ENCODE measurements around the gene CUX1.
A peak's percentile ranks its signal among the peaks of the same experiment; 100 is the strongest.
"Not testable (repeated sequence)": the region's sequence is repeated elsewhere in the genome, so short reads cannot be mapped to it uniquely, and the experiment has no call there.

Gene CUX1

GRCh38 chr7:101985057-101985902 is 167.9 kb downstream of the CUX1 start:
- no peaks in the 10 kb centered on the region for H3K9me3 ChIP-seq (ENCODE audit: insufficient read depth, low read depth, low read length)
- H3K4me3 ChIP-seq (ENCODE audit: low read length) = no peak overlapping the region
- H3K36me3 ChIP-seq (ENCODE audit: insufficient read depth, low read length) = no peaks in the 10 kb centered on the region
- H3K27me3 ChIP-seq (ENCODE audit: insufficient read depth, low read length) = no peaks in the 10 kb centered on the region
- 68% methylated on average over 14 of the region's 14 CpGs for WGBS
- no peak overlapping the region for H3K9ac ChIP-seq (ENCODE audit: low read depth, low read length)
- peak overlapping the region; percentile 22 for H3K27ac ChIP-seq (ENCODE audit: low read depth, low read length)
- H3K4me1 ChIP-seq (ENCODE audit: insufficient read depth, low read length) = peaks cover 26% of the 10 kb centered on the region

- 53% methylated on average over 16 of the region's 16 CpGs for WGBS
- Histone ChIP-seq H3K9ac (ENCODE audit: low read depth, low read length) (no peak overlapping the region), H3K27me3 (ENCODE audit: insufficient read depth, low read length) (no peaks in the 10 kb centered on the region), H3K9me3 (ENCODE audit: insufficient read depth, low read depth, low read length) (no peaks in the 10 kb centered on the region), H3K36me3 (ENCODE audit: insufficient read depth, low read length) (no peaks in the 10 kb centered on the region), H3K27ac (ENCODE audit: low read depth, low read length) (peak overlapping the region; percentile 22), H3K4me1 (ENCODE audit: insufficient read depth, low read length) (peaks cover 26% of the 10 kb centered on the region), H3K4me3 (ENCODE audit: low read length) (no peak overlapping the region)
Measured at GRCh38 chr7:101985903-101986734, 168.7 kb downstream of the CUX1 start.

- no peak overlapping the region for H3K4me3 ChIP-seq (ENCODE audit: low read length)
- H3K9ac ChIP-seq (ENCODE audit: low read depth, low read length) = no peak overlapping the region
- no peaks in the 10 kb centered on the region for H3K27me3 ChIP-seq (ENCODE audit: insufficient read depth, low read length)
- H3K27ac ChIP-seq (ENCODE audit: low read depth, low read length) = no peak overlapping the region
- H3K4me1 ChIP-seq (ENCODE audit: insufficient read depth, low read length) = peaks cover 26% of the 10 kb centered on the region
- 90% methylated on average over 13 of the region's 13 CpGs for WGBS
- no peaks in the 10 kb centered on the region for H3K9me3 ChIP-seq (ENCODE audit: insufficient read depth, low read depth, low read length)
- H3K36me3 ChIP-seq (ENCODE audit: insufficient read depth, low read length) = no peaks in the 10 kb centered on the region
Measured at GRCh38 chr7:101987494-101987893, 170.1 kb downstream of the CUX1 start.

- WGBS = 95% methylated on average over 10 of the region's 10 CpGs
- H3K27ac ChIP-seq (ENCODE audit: low read depth, low read length) = not testable (repeated sequence)
Measured at GRCh38 chr7:101988060-101988459, 170.6 kb downstream of the CUX1 start.

GRCh38 chr7:101988513-101988912 is 171.1 kb downstream of the CUX1 start:
- Histone ChIP-seq H3K4me1 (ENCODE audit: insufficient read depth, low read length) (peaks cover 26% of the 10 kb centered on the region), H3K9me3 (ENCODE audit: insufficient read depth, low read depth, low read length) (no peaks in the 10 kb centered on the region), H3K4me3 (ENCODE audit: low read length) (no peak overlapping the region), H3K27ac (ENCODE audit: low read depth, low read length) (no peak overlapping the region), H3K36me3 (ENCODE audit: insufficient read depth, low read length) (no peaks in the 10 kb centered on the region), H3K9ac (ENCODE audit: low read depth, low read length) (no peak overlapping the region), H3K27me3 (ENCODE audit: insufficient read depth, low read length) (no peaks in the 10 kb centered on the region)
- 95% methylated on average over 9 of the region's 9 CpGs for WGBS

More at GRCh38 chr7:101988060-101988459, 170.6 kb downstream of the CUX1 start:
- H3K36me3 ChIP-seq (ENCODE audit: insufficient read depth, low read length); H3K27me3 ChIP-seq (ENCODE audit: insufficient read depth, low read length); H3K4me3 ChIP-seq (ENCODE audit: low read length); H3K9ac ChIP-seq (ENCODE audit: low read depth, low read length); H3K9me3 ChIP-seq (ENCODE audit: insufficient read depth, low read depth, low read length): not testable (repeated sequence)
- H3K4me1 ChIP-seq (ENCODE audit: insufficient read depth, low read length) = peaks cover 26% of the 10 kb centered on the region

GRCh38 chr7:101989101-101989500 is 171.7 kb downstream of the CUX1 start:
- 96% methylated on average over 20 of the region's 20 CpGs for WGBS
- no peaks in the 10 kb centered on the region for H3K9me3 ChIP-seq (ENCODE audit: insufficient read depth, low read depth, low read length)
- no peak overlapping the region for H3K9ac ChIP-seq (ENCODE audit: low read depth, low read length)
- H3K4me3 ChIP-seq (ENCODE audit: low read length) = no peak overlapping the region
- no peak overlapping the region for H3K27ac ChIP-seq (ENCODE audit: low read depth, low read length)
- peaks cover 26% of the 10 kb centered on the region for H3K4me1 ChIP-seq (ENCODE audit: insufficient read depth, low read length)
- H3K36me3 ChIP-seq (ENCODE audit: insufficient read depth, low read length) = no peaks in the 10 kb centered on the region
- no peaks in the 10 kb centered on the region for H3K27me3 ChIP-seq (ENCODE audit: insufficient read depth, low read length)

GRCh38 chr7:101990811-101991418 is 173.5 kb downstream of the CUX1 start:
- no peaks in the 10 kb centered on the region for H3K9me3 ChIP-seq (ENCODE audit: insufficient read depth, low read depth, low read length)
- H3K36me3 ChIP-seq (ENCODE audit: insufficient read depth, low read length) = no peaks in the 10 kb centered on the region
- peaks cover 9% of the 10 kb centered on the region for H3K4me1 ChIP-seq (ENCODE audit: insufficient read depth, low read length)
- H3K27ac ChIP-seq (ENCODE audit: low read depth, low read length) = no peak overlapping the region
- H3K27me3 ChIP-seq (ENCODE audit: insufficient read depth, low read length) = no peaks in the 10 kb centered on the region
- H3K9ac ChIP-seq (ENCODE audit: low read depth, low read length) = no peak overlapping the region
- no peak overlapping the region for H3K4me3 ChIP-seq (ENCODE audit: low read length)
- 96% methylated on average over 17 of the region's 17 CpGs for WGBS

GRCh38 chr7:101991860-101992259 is 174.4 kb downstream of the CUX1 start:
- H3K27me3 ChIP-seq (ENCODE audit: insufficient read depth, low read length) = no peaks in the 10 kb centered on the region
- 89% methylated on average over 2 of the region's 3 CpGs for WGBS
- 0 out of 2 replicates have a peak, but pooled peaks cover 4% of the 10 kb centered on the region for H3K4me1 ChIP-seq (ENCODE audit: insufficient read depth, low read length)
- no peak overlapping the region for H3K4me3 ChIP-seq (ENCODE audit: low read length)
- H3K36me3 ChIP-seq (ENCODE audit: insufficient read depth, low read length) = no peaks in the 10 kb centered on the region
- H3K27ac ChIP-seq (ENCODE audit: low read depth, low read length) = no peak overlapping the region
- H3K9ac ChIP-seq (ENCODE audit: low read depth, low read length) = no peak overlapping the region
- H3K9me3 ChIP-seq (ENCODE audit: insufficient read depth, low read depth, low read length) = no peaks in the 10 kb centered on the region

- Histone ChIP-seq H3K4me1 (ENCODE audit: insufficient read depth, low read length) (0 out of 2 replicates have a peak, but pooled peaks cover 7% of the 10 kb centered on the region), H3K27me3 (ENCODE audit: insufficient read depth, low read length) (no peaks in the 10 kb centered on the region), H3K9ac (ENCODE audit: low read depth, low read length) (no peak overlapping the region), H3K27ac (ENCODE audit: low read depth, low read length) (no peak overlapping the region), H3K9me3 (ENCODE audit: insufficient read depth, low read depth, low read length) (no peaks in the 10 kb centered on the region), H3K4me3 (ENCODE audit: low read length) (no peak overlapping the region), H3K36me3 (ENCODE audit: insufficient read depth, low read length) (no peaks in the 10 kb centered on the region)
- WGBS = 92% methylated on average over 7 of the region's 8 CpGs
Measured at GRCh38 chr7:101993311-101993710, 175.9 kb downstream of the CUX1 start.

GRCh38 chr7:101995121-101995520 is 177.7 kb downstream of the CUX1 start:
- Histone ChIP-seq H3K27ac (ENCODE audit: low read depth, low read length) (no peak overlapping the region), H3K9ac (ENCODE audit: low read depth, low read length) (no peak overlapping the region), H3K36me3 (ENCODE audit: insufficient read depth, low read length) (no peaks in the 10 kb centered on the region), H3K4me3 (ENCODE audit: low read length) (no peak overlapping the region), H3K4me1 (ENCODE audit: insufficient read depth, low read length) (0 out of 2 replicates have a peak, but pooled peaks cover 7% of the 10 kb centered on the region), H3K27me3 (ENCODE audit: insufficient read depth, low read length) (no peaks in the 10 kb centered on the region), H3K9me3 (ENCODE audit: insufficient read depth, low read depth, low read length) (no peaks in the 10 kb centered on the region)
- WGBS = 93% methylated on average over 5 of the region's 5 CpGs

All from HUES64 (cell line).